OCI-LY1 (cell line): Measurements from ENCODE around the gene PJA2.
A peak's percentile ranks its signal among the peaks of the same experiment; 100 is the strongest.
"Not testable (repeated sequence)": the region's sequence is repeated elsewhere in the genome, so short reads cannot be mapped to it uniquely, and the experiment has no call there.

Experiments used
- H2AFZ ChIP-seq: fragments of 200-600 bp; sonication (generic), shearing (Covaris generic); 2 replicates; pipeline ENCODE4 v1.6.0; 2014; ENCODE audit warnings: antibody characterized with exemption, mild to moderate bottlenecking, low read length
- H3F3A ChIP-seq: fragments of 200-600 bp; sonication (generic), shearing (Covaris generic); 2 replicates; pipeline ENCODE4 v1.6.0; 2014; ENCODE audit warnings: mild to moderate bottlenecking, antibody characterized with exemption, low read length, moderate library complexity; ENCODE audit not compliant: insufficient read depth
- H3K27ac ChIP-seq: fragments of 200-600 bp; sonication (generic); 2 replicates; pipeline ENCODE4 v1.5.1; 2014; ENCODE audit warnings: low read length, mixed run types, mild to moderate bottlenecking, low read depth; ENCODE audit not compliant: poor library complexity, severe bottlenecking
- H3K27me3 ChIP-seq: fragments of 200-600 bp; sonication (generic); 2 replicates; pipeline ENCODE4 v1.6.0; 2014; ENCODE audit warnings: antibody characterized with exemption, mild to moderate bottlenecking, low read length, moderate library complexity; ENCODE audit not compliant: insufficient read depth
- H3K36me3 ChIP-seq: fragments of 200-600 bp; sonication (generic); 2 replicates; pipeline ENCODE4 v1.6.1; 2014; ENCODE audit warnings: mild to moderate bottlenecking, antibody characterized with exemption, low read length, moderate library complexity, mixed read lengths; ENCODE audit not compliant: insufficient read depth
- H3K4me1 ChIP-seq: fragments of 200-600 bp; sonication (generic); 2 replicates; pipeline ENCODE4 v1.5.1; 2014; ENCODE audit warnings: mild to moderate bottlenecking, low read length, moderate library complexity; ENCODE audit not compliant: insufficient read depth, severe bottlenecking
- H3K4me2 ChIP-seq: fragments of 200-600 bp; sonication (generic), shearing (Covaris generic); 2 replicates; pipeline ENCODE4 v1.6.1; 2014; ENCODE audit warnings: low read length
- H3K4me3 ChIP-seq: fragments of 200-600 bp; sonication (generic); 2 replicates; pipeline ENCODE4 v1.5.1; 2014; ENCODE audit warnings: low read length, low read depth, mild to moderate bottlenecking, mixed read lengths; ENCODE audit not compliant: poor library complexity, severe bottlenecking
- H3K79me2 ChIP-seq: fragments of 200-600 bp; shearing (Covaris generic); 2 replicates; pipeline ENCODE4 v1.6.1; 2016; ENCODE audit warnings: mixed run types, low read length, mixed read lengths; ENCODE audit not compliant: insufficient read depth
- H3K9ac ChIP-seq: fragments of 200-600 bp; sonication (generic), shearing (Covaris generic); 2 replicates; pipeline ENCODE4 v1.6.1; 2014; ENCODE audit warnings: mild to moderate bottlenecking, low read length, mixed read lengths
- H3K9me2 ChIP-seq: fragments of 200-600 bp; sonication (generic), shearing (Covaris generic); 2 replicates; pipeline ENCODE4 v1.6.1; 2014; ENCODE audit warnings: low read depth, mild to moderate bottlenecking, low read length, mixed read lengths
- H3K9me3 ChIP-seq: fragments of 200-600 bp; shearing (Covaris generic); 2 replicates; pipeline ENCODE4 v1.6.1; 2014; ENCODE audit warnings: low read length, mixed read lengths
- H4K20me1 ChIP-seq: fragments of 200-600 bp; sonication (generic), shearing (Covaris generic); 2 replicates; pipeline ENCODE4 v1.6.0; 2016; ENCODE audit warnings: mild to moderate bottlenecking, low read length; ENCODE audit not compliant: insufficient read depth
- CTCF ChIP-seq: fragments of 200-600 bp; sonication (generic), shearing (Covaris generic); IDR thresholded peaks from 2 replicates; pipeline ENCODE4 v1.5.1; 2017; ENCODE audit warnings: mild to moderate bottlenecking, antibody characterized with exemption, low read length, moderate library complexity, mixed read lengths
- EZH2 ChIP-seq: fragments of 200-600 bp; sonication (generic), shearing (Covaris generic); IDR thresholded peaks from 2 replicates; pipeline ENCODE4 v1.8.0; 2017; ENCODE audit warnings: borderline replicate concordance, mixed run types, mild to moderate bottlenecking, antibody characterized with exemption, low read length, moderate library complexity, mixed read lengths

PJA2 gene

GRCh38 chr5:109416882-109417281, 7.1 kb upstream of the PJA2 start:
- H4K20me1 ChIP-seq = no peaks in the 10 kb centered on the region
- TF ChIP-seq CTCF (no peak), EZH2 (no peak)

GRCh38 chr5:109413921-109414461, 4.2 kb upstream of the PJA2 start:
- H3K79me2 ChIP-seq, H3K27ac ChIP-seq, H3K36me3 ChIP-seq, H3K27me3 ChIP-seq, H4K20me1 ChIP-seq, H3K4me3 ChIP-seq, H3K4me2 ChIP-seq, H3K9me3 ChIP-seq, H3F3A ChIP-seq, H2AFZ ChIP-seq, H3K9ac ChIP-seq, H3K9me2 ChIP-seq: not testable (repeated sequence)
- H3K4me1 ChIP-seq = peaks cover 29% of the 10 kb centered on the region

More at GRCh38 chr5:109416882-109417281, 7.1 kb upstream of the PJA2 start:
- Histone ChIP-seq H3K9me2 (no peaks in the 10 kb centered on the region), H3K4me2 (no peak overlapping the region), H3K27me3 (no peaks in the 10 kb centered on the region), H3F3A (no peaks in the 10 kb centered on the region), H3K4me3 (no peak overlapping the region), H3K9ac (no peak overlapping the region), H3K27ac (no peak overlapping the region), H2AFZ (no peak overlapping the region), H3K79me2 (no peaks in the 10 kb centered on the region), H3K9me3 (peaks cover 5% of the 10 kb centered on the region; the same call in 1 of the 2 replicates), H3K4me1 (peaks cover 18% of the 10 kb centered on the region), H3K36me3 (no peaks in the 10 kb centered on the region)

GRCh38 chr5:109413458-109413857, 3.7 kb upstream of the PJA2 start:
- Histone ChIP-seq H3K4me3 (no peak overlapping the region), H3K27me3 (no peaks in the 10 kb centered on the region), H3F3A (0 out of 2 replicates have a peak, but pooled peaks cover 4% of the 10 kb centered on the region), H4K20me1 (no peaks in the 10 kb centered on the region), H3K36me3 (no peaks in the 10 kb centered on the region), H3K9ac (peak overlapping the region; percentile 26; the same call in 1 of the 2 replicates), H2AFZ (0 out of 2 replicates have a peak overlapping the region, but pooled peaks have one; percentile 67), H3K4me2 (peak overlapping the region; percentile 22; the same call in 1 of the 2 replicates), H3K27ac (peak overlapping the region; percentile 68), H3K9me3 (peaks cover 5% of the 10 kb centered on the region; the same call in 1 of the 2 replicates), H3K79me2 (peaks cover 3% of the 10 kb centered on the region), H3K4me1 (peaks cover 29% of the 10 kb centered on the region), H3K9me2 (no peaks in the 10 kb centered on the region)
- TF ChIP-seq EZH2 = no peak
- TF ChIP-seq CTCF = no peak

GRCh38 chr5:109412981-109413402, 3.2 kb upstream of the PJA2 start:
- Histone ChIP-seq H3K9me2 (no peaks in the 10 kb centered on the region), H3K4me3 (no peak overlapping the region), H3K4me1 (peaks cover 33% of the 10 kb centered on the region), H3K9me3 (peaks cover 5% of the 10 kb centered on the region; the same call in 1 of the 2 replicates), H3F3A (0 out of 2 replicates have a peak, but pooled peaks cover 4% of the 10 kb centered on the region), H2AFZ (peak overlapping the region; percentile 67; the same call in 1 of the 2 replicates), H3K79me2 (peaks cover 8% of the 10 kb centered on the region), H3K4me2 (peak overlapping the region; percentile 22; the same call in 1 of the 2 replicates), H3K27me3 (no peaks in the 10 kb centered on the region), H3K27ac (peak overlapping the region; percentile 68), H3K36me3 (no peaks in the 10 kb centered on the region), H4K20me1 (no peaks in the 10 kb centered on the region), H3K9ac (peak overlapping the region; percentile 26; the same call in 1 of the 2 replicates)
- no peak for TF ChIP-seq EZH2
- TF ChIP-seq CTCF = no peak
